Sigmoid colon (tissue), 4 donors: ENCODE results near the gene CDC42BPA.

ENCODE experiments used
- CTCF ChIP-seq, 4 experiments: fragments of 450-650 bp in 3 of 4; fragments of 200-600 bp in 1 of 4; IDR thresholded peaks; one replicate each; pipeline ENCODE4 v1.5.1; 2016 to 2019; ENCODE audit warnings: antibody characterized with exemption in 4 of 4, mild to moderate bottlenecking in 3 of 4, moderate library complexity in 2 of 4
- POLR2AphosphoS5 ChIP-seq, 4 donors: sonication (generic); formaldehyde crosslinking; IDR thresholded peaks; one replicate each; pipeline ENCODE4 v1.6.1; 2017; ENCODE audit warnings: antibody characterized with exemption in 4 of 4

GRCh38 chr1:227260433-227260832 lies 57.9 kb downstream of the CDC42BPA start:
- TF ChIP-seq CTCF (IDR thresholded peaks at IDR 0.05) (no peak), POLR2AphosphoS5 (IDR thresholded peaks at IDR 0.05) (no peak)
